Fibroblast of lung (primary cell): Measurements from ENCODE around the gene SPO11. TPM values are rescaled to one million over a fixed set of nuclear protein-coding genes. Genes with fewer than 3 reads are reported as not detected.

Experiments used
- DNase-seq, 2 donors: peaks; one replicate each; pipeline versions ENCODE4 v3.0.0 to v3.0.0-alpha.2; 2010; ENCODE audit warnings: low read depth in 2 of 2
- H2AFZ ChIP-seq: 2 replicates; pipeline ENCODE4 v1.5.1; 2012; ENCODE audit warnings: low read length, control low read depth, inconsistent platforms
- H3K27ac ChIP-seq: 2 replicates; pipeline ENCODE4 v1.5.1; 2011; ENCODE audit warnings: low read length, control low read depth; ENCODE audit not compliant: insufficient read depth
- H3K27me3 ChIP-seq: 2 replicates; pipeline ENCODE4 v1.5.1; 2011; ENCODE audit warnings: mild to moderate bottlenecking, low read length; ENCODE audit not compliant: control insufficient read depth, insufficient read depth
- H3K36me3 ChIP-seq: 2 replicates; pipeline ENCODE4 v1.5.1; 2011; ENCODE audit warnings: low read length; ENCODE audit not compliant: control insufficient read depth, insufficient read depth
- H3K4me1 ChIP-seq: 2 replicates; pipeline ENCODE4 v1.5.1; 2011; ENCODE audit warnings: low read length; ENCODE audit not compliant: control insufficient read depth, insufficient read depth; ENCODE audit errors: extremely low read depth
- H3K4me2 ChIP-seq: 2 replicates; pipeline ENCODE4 v1.5.1; 2011; ENCODE audit warnings: low read length, control low read depth; ENCODE audit not compliant: insufficient read depth; ENCODE audit errors: extremely low read depth
- H3K4me3 ChIP-seq, 4 experiments: fragments of 200-600 bp in 1 of 4; sonication (generic) in 1 of 4; replicated peaks in 1 of 4; 2 replicates each; pipeline ENCODE4 v1.5.1; 2011 to 2016; ENCODE audit warnings: low read length in 4 of 4, low read depth in 3 of 4, mild to moderate bottlenecking in 3 of 4, control low read depth in 2 of 4, inconsistent platforms in 1 of 4, mixed read lengths in 1 of 4; ENCODE audit not compliant: insufficient read depth in 1 of 4; ENCODE audit errors: control extremely low read depth in 1 of 4
- H3K79me2 ChIP-seq: 2 replicates; pipeline ENCODE4 v1.5.1; 2012; ENCODE audit warnings: mild to moderate bottlenecking, low read length, inconsistent platforms; ENCODE audit not compliant: control insufficient read depth, insufficient read depth
- H3K9ac ChIP-seq: 2 replicates; pipeline ENCODE4 v1.5.1; 2011; ENCODE audit warnings: mild to moderate bottlenecking, low read length, control low read depth; ENCODE audit not compliant: insufficient read depth
- H3K9me3 ChIP-seq: 2 replicates; pipeline ENCODE4 v1.5.1; 2012; ENCODE audit warnings: low read depth, low read length; ENCODE audit not compliant: control insufficient read depth, insufficient read depth
- H4K20me1 ChIP-seq: 2 replicates; pipeline ENCODE4 v1.5.1; 2011; ENCODE audit warnings: low read length; ENCODE audit not compliant: control insufficient read depth, insufficient read depth; ENCODE audit errors: extremely low read depth
- CTCF ChIP-seq, 2 donors: IDR thresholded peaks in 1 of 2; conservative IDR thresholded peaks in 1 of 2; 1 replicate in 1 of 2; 2 replicates in 1 of 2; pipeline ENCODE4 v1.5.1; 2011 to 2012; ENCODE audit warnings: low read length in 2 of 2, control low read depth in 1 of 2, inconsistent platforms in 1 of 2, low read depth in 1 of 2, mild to moderate bottlenecking in 1 of 2
- EZH2 ChIP-seq: IDR thresholded peaks from 2 replicates; pipeline ENCODE4 v1.5.1; 2012; ENCODE audit warnings: low read length, control low read depth, mild to moderate bottlenecking; ENCODE audit errors: missing control alignments
- polyA minus RNA-seq: library from RNA; depleted of rRNA, polyadenylated mRNA; stranded (reverse); fragments of >200 nt; gene quantifications from 2 replicates; pipeline ENCODE4 v1.2.3, GENCODE V29; 2011; ENCODE audit warnings: low replicate concordance
- polyA plus RNA-seq, 2 donors: library from polyadenylated mRNA; depleted of rRNA in 1 of 2; stranded (reverse) in 1 of 2; unstranded in 1 of 2; fragments of >200 nt; gene quantifications; 2 replicates each; pipeline ENCODE4 v1.2.1, GENCODE V29; 2011 to 2012; ENCODE audit warnings: missing spikeins in 1 of 2
- total RNA-seq: library from RNA; depleted of rRNA; stranded (reverse); fragments of >200 nt; gene quantifications from 2 replicates; pipeline ENCODE4 v1.2.1, GENCODE V29; 2014

The SPO11 gene, protein sequence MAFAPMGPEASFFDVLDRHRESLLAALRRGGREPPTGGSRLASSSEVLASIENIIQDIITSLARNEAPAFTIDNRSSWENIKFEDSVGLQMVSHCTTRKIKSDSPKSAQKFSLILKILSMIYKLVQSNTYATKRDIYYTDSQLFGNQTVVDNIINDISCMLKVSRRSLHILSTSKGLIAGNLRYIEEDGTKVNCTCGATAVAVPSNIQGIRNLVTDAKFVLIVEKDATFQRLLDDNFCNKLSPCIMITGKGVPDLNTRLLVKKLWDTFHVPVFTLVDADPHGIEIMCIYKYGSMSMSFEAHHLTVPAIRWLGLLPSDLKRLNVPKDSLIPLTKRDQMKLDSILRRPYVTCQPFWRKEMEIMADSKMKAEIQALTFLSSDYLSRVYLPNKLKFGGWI
- total RNA-seq (not detected in 2 replicates), polyA plus RNA-seq (not detected in 2 replicates), polyA minus RNA-seq (not detected in 2 replicates)
- not detected in 2 replicates for polyA plus RNA-seq (2012)

GRCh38 chr20:57329608-57330221 lies at the start of gene SPO11:
Gene SPO11, plus strand, starts transcription at chr20:57329803. Its CDS starts 65 bp downstream, at chr20:57329868.
- H3K9ac ChIP-seq: no peak within 1 kb of the TSS
- no peak within 1 kb of the TSS for H3K27ac ChIP-seq
- H2AFZ ChIP-seq: no peak within 1 kb of the TSS

DNA sequence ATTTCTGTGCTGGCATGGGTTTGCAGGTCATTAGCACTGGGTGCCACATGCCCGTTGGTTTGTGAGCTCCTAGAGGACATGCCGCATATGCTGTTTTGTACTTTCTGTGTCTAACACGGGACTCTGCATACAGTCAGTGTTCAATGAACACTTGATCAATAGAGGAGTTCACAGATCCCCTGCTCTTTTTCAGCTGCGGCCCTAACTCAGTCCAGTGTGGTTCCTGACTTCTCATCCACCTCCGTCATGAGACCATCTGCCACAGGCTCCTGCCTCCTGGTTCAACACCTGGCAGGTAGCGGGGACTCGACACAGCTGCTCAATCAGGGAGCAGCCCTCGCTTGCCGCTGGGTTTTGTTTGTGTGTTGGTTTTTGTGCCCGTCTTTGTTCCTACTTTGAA lies 49.4 kb upstream of the SPO11 start:
- TF ChIP-seq CTCF (conservative IDR thresholded peaks at IDR 0.05 in 1 of 2, IDR thresholded peaks at IDR 0.05 in 1 of 2; ENCODE audit: low read depth in 1 of 2, low read length in 2 of 2) (no peak), EZH2 (no peak)
- no peaks in the 10 kb centered on the region for H3K27me3 ChIP-seq
- no peaks in the 10 kb centered on the region for H3K4me1 ChIP-seq
- no peaks in the 10 kb centered on the region for H4K20me1 ChIP-seq
- H3K9ac ChIP-seq: no peak overlapping the region
- H3K4me3 ChIP-seq: no peak overlapping the region
- no peak overlapping the region for H3K27ac ChIP-seq
- H3K36me3 ChIP-seq: no peaks in the 10 kb centered on the region
- no peaks in the 10 kb centered on the region for H3K79me2 ChIP-seq
- no peak for DNase-seq
- no peaks in the 10 kb centered on the region for H3K9me3 ChIP-seq
- no peak overlapping the region for H3K4me2 ChIP-seq
- H2AFZ ChIP-seq: no peak overlapping the region

More at GRCh38 chr20:57329608-57330221, at the start of gene SPO11:
- H3K4me3 ChIP-seq: no peak within 1 kb of the TSS
- H3K27me3 ChIP-seq: peaks cover 2% of the 10 kb centered on the region
- no peak for DNase-seq
- no peaks in the 10 kb centered on the region for H3K9me3 ChIP-seq
- no peaks in the 10 kb centered on the region for H3K36me3 ChIP-seq
- H3K4me1 ChIP-seq: no peaks in the 10 kb centered on the region
- H3K4me2 ChIP-seq: no peak within 1 kb of the TSS
- TF ChIP-seq EZH2: no peak
- no peak for TF ChIP-seq CTCF (conservative IDR thresholded peaks at IDR 0.05 in 1 of 2, IDR thresholded peaks at IDR 0.05 in 1 of 2; ENCODE audit: low read depth in 1 of 2, low read length in 2 of 2)
- no peaks in the 10 kb centered on the region for H3K79me2 ChIP-seq
- H4K20me1 ChIP-seq: peaks cover 1% of the 10 kb centered on the region

DNA sequence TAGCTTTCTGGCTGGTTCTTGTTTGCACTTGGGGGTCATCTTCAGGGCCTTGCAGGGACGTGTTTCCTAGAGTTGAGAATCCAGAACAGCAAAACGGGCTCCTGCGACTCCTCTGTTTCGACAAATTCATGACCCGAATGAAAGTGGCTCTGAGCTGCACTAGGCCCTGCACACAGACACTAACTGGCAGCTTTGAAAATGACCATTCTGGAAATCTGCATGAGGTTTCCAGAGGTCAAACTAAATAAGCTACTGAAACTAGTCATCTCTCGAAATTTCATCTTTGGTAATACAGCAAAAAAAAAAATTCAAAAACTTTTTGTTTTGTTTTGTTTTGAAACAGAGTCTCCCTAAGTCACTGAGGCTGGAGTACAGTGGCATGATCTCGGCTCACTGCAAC lies 47.7 kb upstream of the SPO11 start:
- TF ChIP-seq EZH2 (no peak), CTCF (conservative IDR thresholded peaks at IDR 0.05 in 1 of 2, IDR thresholded peaks at IDR 0.05 in 1 of 2; ENCODE audit: low read depth in 1 of 2, low read length in 2 of 2) (no peak)
- H3K27ac ChIP-seq: no peak overlapping the region
- no peak overlapping the region for H3K9ac ChIP-seq
- H4K20me1 ChIP-seq: no peaks in the 10 kb centered on the region
- no peak overlapping the region for H3K4me3 ChIP-seq
- H3K36me3 ChIP-seq: no peaks in the 10 kb centered on the region
- H3K79me2 ChIP-seq: no peaks in the 10 kb centered on the region
- no peak overlapping the region for H3K4me2 ChIP-seq
- no peaks in the 10 kb centered on the region for H3K9me3 ChIP-seq
- no peaks in the 10 kb centered on the region for H3K4me1 ChIP-seq
- H2AFZ ChIP-seq: no peak overlapping the region
- no peak for DNase-seq
- H3K27me3 ChIP-seq: no peaks in the 10 kb centered on the region
